B cell (primary cell): Measurements from ENCODE around the gene ZNF222.

ENCODE experiments used
- EZH2 ChIP-seq: IDR thresholded peaks from 2 replicates; pipeline ENCODE4 v1.6.1; 2012; ENCODE audit warnings: borderline replicate concordance, low read depth, mild to moderate bottlenecking, moderate library complexity, low read length; ENCODE audit not compliant: insufficient read depth, poor library complexity, severe bottlenecking
- TF ChIP-seq, protein P1 (sequence below): fragments of 200-600 bp; IDR thresholded peaks from one replicate; pipeline ENCODE4 v1.8.0; 2022; ENCODE audit warnings: antibody characterized with exemption, mild to moderate bottlenecking

- TF ChIP-seq, protein P1, sequence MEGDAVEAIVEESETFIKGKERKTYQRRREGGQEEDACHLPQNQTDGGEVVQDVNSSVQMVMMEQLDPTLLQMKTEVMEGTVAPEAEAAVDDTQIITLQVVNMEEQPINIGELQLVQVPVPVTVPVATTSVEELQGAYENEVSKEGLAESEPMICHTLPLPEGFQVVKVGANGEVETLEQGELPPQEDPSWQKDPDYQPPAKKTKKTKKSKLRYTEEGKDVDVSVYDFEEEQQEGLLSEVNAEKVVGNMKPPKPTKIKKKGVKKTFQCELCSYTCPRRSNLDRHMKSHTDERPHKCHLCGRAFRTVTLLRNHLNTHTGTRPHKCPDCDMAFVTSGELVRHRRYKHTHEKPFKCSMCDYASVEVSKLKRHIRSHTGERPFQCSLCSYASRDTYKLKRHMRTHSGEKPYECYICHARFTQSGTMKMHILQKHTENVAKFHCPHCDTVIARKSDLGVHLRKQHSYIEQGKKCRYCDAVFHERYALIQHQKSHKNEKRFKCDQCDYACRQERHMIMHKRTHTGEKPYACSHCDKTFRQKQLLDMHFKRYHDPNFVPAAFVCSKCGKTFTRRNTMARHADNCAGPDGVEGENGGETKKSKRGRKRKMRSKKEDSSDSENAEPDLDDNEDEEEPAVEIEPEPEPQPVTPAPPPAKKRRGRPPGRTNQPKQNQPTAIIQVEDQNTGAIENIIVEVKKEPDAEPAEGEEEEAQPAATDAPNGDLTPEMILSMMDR = no peak
- no peak for TF ChIP-seq EZH2
Observed at GRCh38 chr19:43997631-43998290, 27.4 kb upstream of the ZNF222 start.
